Osteoblast (primary cell): Measurements from ENCODE around the gene F2RL1. TPM values are rescaled to one million over a fixed set of nuclear protein-coding genes. Genes with fewer than 3 reads are reported as not detected.
A peak's percentile ranks its signal among the peaks of the same experiment; 100 is the strongest.

ENCODE experiments used
- DNase-seq: peaks from one replicate; pipeline ENCODE4 v3.0.0; 2011; ENCODE audit warnings: low spot score, mixed read lengths; ENCODE audit not compliant: insufficient read length; ENCODE audit errors: missing footprints
- H2AFZ ChIP-seq: 2 replicates; pipeline ENCODE4 v1.6.0; 2011; ENCODE audit warnings: mild to moderate bottlenecking, low read length
- H3K27ac ChIP-seq: 2 replicates; pipeline ENCODE4 v1.5.1; 2011; ENCODE audit warnings: mild to moderate bottlenecking, low read depth, low read length, moderate library complexity
- H3K27me3 ChIP-seq: 2 replicates; pipeline ENCODE4 v1.6.0; 2012; ENCODE audit warnings: mild to moderate bottlenecking, control low read depth, inconsistent platforms, low read length, moderate library complexity; ENCODE audit not compliant: insufficient read depth
- H3K36me3 ChIP-seq: 2 replicates; pipeline ENCODE4 v1.5.1; 2011; ENCODE audit warnings: mild to moderate bottlenecking, low read length, control low read depth, moderate library complexity; ENCODE audit not compliant: insufficient read depth
- H3K4me1 ChIP-seq: 2 replicates; pipeline ENCODE4 v1.5.1; 2011; ENCODE audit warnings: mild to moderate bottlenecking, low read length, control low read depth, moderate library complexity; ENCODE audit not compliant: insufficient read depth
- H3K4me2 ChIP-seq: 2 replicates; pipeline ENCODE4 v1.6.0; 2011; ENCODE audit warnings: mild to moderate bottlenecking, low read length; ENCODE audit not compliant: insufficient read depth
- H3K4me3 ChIP-seq: fragments of 200-600 bp; sonication (generic); 3 replicates; pipeline ENCODE4 v1.5.1; 2012; ENCODE audit warnings: mild to moderate bottlenecking, low read length, inconsistent platforms; ENCODE audit not compliant: insufficient read depth
- H3K79me2 ChIP-seq: 2 replicates; pipeline ENCODE4 v1.6.0; 2012; ENCODE audit warnings: mild to moderate bottlenecking, low read length, control low read depth, inconsistent platforms; ENCODE audit not compliant: insufficient read depth
- H3K9me3 ChIP-seq: 2 replicates; pipeline ENCODE4 v1.5.1; 2011; ENCODE audit warnings: low read depth, low read length, control low read depth
- H4K20me1 ChIP-seq: 2 replicates; pipeline ENCODE4 v1.6.0; 2012; ENCODE audit warnings: mild to moderate bottlenecking, low read length, control low read depth; ENCODE audit not compliant: insufficient read depth
- CTCF ChIP-seq: IDR thresholded peaks from 2 replicates; pipeline ENCODE4 v1.5.1; 2011; ENCODE audit warnings: mild to moderate bottlenecking, low read depth, low read length, moderate library complexity; ENCODE audit errors: extremely low read depth
- total RNA-seq: library from RNA; depleted of rRNA; stranded (reverse); fragments of >200 nt; gene quantifications from 2 replicates; pipeline ENCODE4 v1.2.3, GENCODE V29; 2012

F2RL1 gene
- total RNA-seq, 1 donor: 1.8 TPM

- H3K4me3 ChIP-seq: no peak overlapping the region
- no peaks in the 10 kb centered on the region for H4K20me1 ChIP-seq
Measured at GRCh38 chr5:76831110-76831452, 12.3 kb downstream of the F2RL1 start.

GRCh38 chr5:76836181-76836580 lies 17.4 kb downstream of the F2RL1 start:
- no peaks in the 10 kb centered on the region for H4K20me1 ChIP-seq
- H3K4me3 ChIP-seq: no peak overlapping the region
- H3K4me2 ChIP-seq: no peak overlapping the region
- H3K27me3 ChIP-seq: no peaks in the 10 kb centered on the region
- peaks cover 18% of the 10 kb centered on the region for H3K4me1 ChIP-seq
- DNase-seq: no peak
- H3K27ac ChIP-seq: no peak overlapping the region
- H3K79me2 ChIP-seq: no peaks in the 10 kb centered on the region
- no peaks in the 10 kb centered on the region for H3K9me3 ChIP-seq
- H2AFZ ChIP-seq: no peak overlapping the region
- TF ChIP-seq CTCF: peak; percentile 15
- H3K36me3 ChIP-seq: no peaks in the 10 kb centered on the region

More at GRCh38 chr5:76831110-76831452, 12.3 kb downstream of the F2RL1 start:
- H3K27ac ChIP-seq: no peak overlapping the region
- DNase-seq: peak; percentile 77
- H3K36me3 ChIP-seq: no peaks in the 10 kb centered on the region
- H3K4me2 ChIP-seq: no peak overlapping the region
- no peaks in the 10 kb centered on the region for H3K79me2 ChIP-seq
- H2AFZ ChIP-seq: no peak overlapping the region
- H3K27me3 ChIP-seq: no peaks in the 10 kb centered on the region
- H3K9me3 ChIP-seq: no peaks in the 10 kb centered on the region
- TF ChIP-seq CTCF: no peak
- H3K4me1 ChIP-seq: peaks cover 12% of the 10 kb centered on the region

DNA sequence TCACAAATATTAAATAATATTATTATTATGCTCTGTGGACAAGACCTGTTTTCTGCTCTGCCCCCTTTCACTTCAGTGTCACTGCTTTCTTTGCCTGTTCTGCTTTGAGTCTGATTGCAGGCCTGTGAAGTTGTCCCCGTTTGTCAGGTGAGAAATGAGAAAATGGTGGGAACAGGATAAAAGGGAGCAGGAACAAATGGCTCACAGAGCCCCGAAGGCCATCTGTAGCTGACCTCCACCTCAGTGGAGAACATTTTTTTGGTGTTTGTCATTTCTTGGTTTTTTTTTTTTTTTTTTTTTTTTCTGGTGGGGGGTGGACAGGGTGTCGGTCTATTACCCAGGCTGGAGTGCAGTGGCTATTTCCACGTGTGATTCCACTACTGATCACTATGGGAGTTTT lies 17.8 kb downstream of the F2RL1 start:
- DNase-seq: no peak
- H3K79me2 ChIP-seq: no peaks in the 10 kb centered on the region
- H3K27ac ChIP-seq: no peak overlapping the region
- no peak overlapping the region for H2AFZ ChIP-seq
- no peak for TF ChIP-seq CTCF
- H3K27me3 ChIP-seq: no peaks in the 10 kb centered on the region
- H3K4me2 ChIP-seq: no peak overlapping the region
- H3K9me3 ChIP-seq: no peaks in the 10 kb centered on the region
- H3K36me3 ChIP-seq: no peaks in the 10 kb centered on the region
- no peaks in the 10 kb centered on the region for H4K20me1 ChIP-seq
- H3K4me3 ChIP-seq: no peak overlapping the region
- peaks cover 14% of the 10 kb centered on the region for H3K4me1 ChIP-seq

GRCh38 chr5:76838481-76839261 lies 19.8 kb downstream of the F2RL1 start:
- DNase-seq: peak; percentile 59
- Histone ChIP-seq H3K4me3 (no peak overlapping the region), H2AFZ (no peak overlapping the region), H4K20me1 (no peaks in the 10 kb centered on the region), H3K27me3 (no peaks in the 10 kb centered on the region), H3K36me3 (no peaks in the 10 kb centered on the region), H3K4me1 (peaks cover 12% of the 10 kb centered on the region), H3K4me2 (peak overlapping the region; percentile 36), H3K9me3 (no peaks in the 10 kb centered on the region), H3K79me2 (no peaks in the 10 kb centered on the region), H3K27ac (peak overlapping the region; percentile 48)
- no peak for TF ChIP-seq CTCF
